ENCODE measurements around the gene ZC3HAV1. TPM values are rescaled to one million over a fixed set of nuclear protein-coding genes. Genes with fewer than 3 reads are reported as not detected.

The ZC3HAV1 gene
- total and polyA plus RNA-seq, 9 of the 15 experiments (the other 6 are each of a cell fraction or from before 2014, with no cell fraction given) = 11.9 to 40.5 (median 23.9) TPM

DNA sequence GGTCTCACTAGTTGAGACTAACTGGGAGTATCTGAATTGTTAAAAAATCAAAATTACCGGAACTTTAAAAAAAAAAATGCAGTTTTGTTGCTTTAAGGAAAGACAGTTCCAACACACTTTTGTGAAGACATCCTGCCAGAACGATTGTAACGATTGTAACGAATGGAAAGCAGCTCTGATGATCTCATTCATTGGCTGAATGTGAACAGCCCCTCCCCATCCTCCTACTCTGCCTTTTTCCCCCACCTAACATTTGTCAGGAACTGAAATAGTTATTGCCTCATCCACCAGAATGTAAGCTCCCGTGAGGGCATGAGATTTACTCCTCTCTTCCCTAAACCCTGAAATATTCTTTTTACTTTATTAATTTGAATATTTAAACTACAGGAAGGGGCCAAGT, 50.6 kb downstream of the ZC3HAV1 start (continued):
- TF ChIP-seq SIN3B (IDR thresholded peaks at IDR 0.05; ENCODE audit: low read depth) (no peak), ATF1 (CRISPR knock-in tag; IDR thresholded peaks at IDR 0.05) (no peak), ATF1 (tag; IDR thresholded peaks at IDR 0.05) (no peak), ETS2 (tag; IDR thresholded peaks at IDR 0.05; ENCODE audit: borderline replicate concordance, poor library complexity, severe bottlenecking) (no peak), RREB1 (CRISPR knock-in tag; IDR thresholded peaks at IDR 0.05) (no peak), HSF4 (CRISPR knock-in tag; IDR thresholded peaks at IDR 0.05; ENCODE audit: borderline replicate concordance) (no peak)

Data from K562 (cell line).